ENCODE results near the gene GCLC. TPM values are rescaled to one million over a fixed set of nuclear protein-coding genes. Genes with fewer than 3 reads are reported as not detected.

GCLC gene
- total and polyA plus RNA-seq, 10 of the 15 experiments (the other 5 are each of a cell fraction or from before 2014, with no cell fraction given), result 6.5 to 23.6 (median 12.5) TPM

GRCh38 chr6:53501432-53501831 is 43.5 kb downstream of the GCLC start:
- no TSS peak for BruUV-seq (replicated peaks)
- no peaks in the 10 kb centered on the region for H3K4me1 ChIP-seq (ENCODE audit: control insufficient read depth, insufficient read depth, low read length)
- no peaks in the 10 kb centered on the region for H3K9me3 ChIP-seq (replicated peaks; ENCODE audit: control insufficient read depth, insufficient read depth, low read length)
- TF ChIP-seq YY1 (IDR thresholded peaks at IDR 0.05; ENCODE audit: low read depth, low read length), result no peak
- TF ChIP-seq ZBTB4 (CRISPR knock-in tag; IDR thresholded peaks at IDR 0.05), result no peak
- TF ChIP-seq SPI1 (IDR thresholded peaks at IDR 0.05; ENCODE audit: borderline replicate concordance, insufficient read depth, low read depth, low read length), result no peak
- no peak for TF ChIP-seq JUNB (IDR thresholded peaks at IDR 0.05)
- TF ChIP-seq ESRRA (IDR thresholded peaks at IDR 0.05; ENCODE audit: low read length), result no peak
- TF ChIP-seq CBX5 (IDR thresholded peaks at IDR 0.05; ENCODE audit: low read depth), result no peak
- no peak for TF ChIP-seq PAX5 (IDR thresholded peaks at IDR 0.05; ENCODE audit: borderline replicate concordance, low read depth, low read length)
- TF ChIP-seq NFXL1 (IDR thresholded peaks at IDR 0.05; ENCODE audit: borderline replicate concordance), result no peak
- TF ChIP-seq E4F1 (IDR thresholded peaks at IDR 0.05; ENCODE audit: borderline replicate concordance, partially characterized antibody), result no peak
- TF ChIP-seq ZBTB11 (CRISPR knock-in tag; IDR thresholded peaks at IDR 0.05), result no peak
- no peak overlapping the region for H3K4me3 ChIP-seq
- DNase-seq (ENCODE audit: low read depth, low spot score) (no peak), ATAC-seq (no peak), FAIRE-seq (no peak)
- H4K20me1 ChIP-seq (ENCODE audit: control insufficient read depth, insufficient read depth), result no peaks in the 10 kb centered on the region
- ChIA-PET POLR2A (no interaction called here), CTCF (interaction anchor here (1.2 to 2.6 kb wide), 4 partner anchors 8 to 150 kb away, joined by 3 to 7 read pairs (median 4); no protein-coding TSS in a partner anchor), SMC1A (ENCODE audit: uncharacterized antibody, unreplicated experiment) (interaction anchor here (0.7 to 2.7 kb wide), 2 partner anchors 8 to 150 kb away, joined by 3 to 14 read pairs; no protein-coding TSS in a partner anchor), RAD21 (ENCODE audit: unreplicated experiment) (no interaction called here)
- H3K36me3 ChIP-seq (ENCODE audit: control insufficient read depth in 2 of 2, insufficient read depth in 2 of 2, low read length in 1 of 2), result peaks cover 3 to 4% of the 10 kb centered on the region in 2 experiments; a peak in 3 of 4 replicates
- no peak overlapping the region for H3K27ac ChIP-seq (ENCODE audit: control insufficient read depth, insufficient read depth)
- H3K9ac ChIP-seq (ENCODE audit: control insufficient read depth, insufficient read depth, low read length), result no peak overlapping the region
- intact Hi-C loops (cut with micrococcal nuclease; ENCODE audit: unreplicated experiment), result no loop called here
- in situ Hi-C loops (cut with MboI), result no loop called here
- H3K79me2 ChIP-seq (ENCODE audit: control insufficient read depth, insufficient read depth, low read length), result no peaks in the 10 kb centered on the region
- no peak overlapping the region for H2AFZ ChIP-seq (ENCODE audit: control insufficient read depth, low read depth, low read length)
- 33% methylated on average over 3 of the region's 3 CpGs for WGBS (ENCODE audit: insufficient coverage, insufficient replicate concordance, low lambda C conversion rate, missing lambda C conversion rate)
- H3K27me3 ChIP-seq (replicated peaks in 1 of 2; ENCODE audit: control insufficient read depth in 2 of 2, insufficient read depth in 2 of 2, low read length in 1 of 2), result no peaks in the 10 kb centered on the region
- H3K4me2 ChIP-seq (ENCODE audit: control insufficient read depth, insufficient read depth), result no peak overlapping the region

All from GM12878 (cell line).